GM18858 (cell line): ENCODE results near the gene NUDT12.

Experiments used
- ATAC-seq: cut with Tn5 transposase; IDR thresholded peaks from one replicate; pipeline ENCODE4 v1.9.1; 2021; ENCODE audit not compliant: unreplicated experiment

NUDT12 gene

GRCh38 chr5:103562453-103563157 lies at the start of gene NUDT12:
TSS of gene NUDT12 (minus strand) at chr5:103562789. CDS start at chr5:103560248, 2,541 bp downstream.
- peak; percentile 91 for ATAC-seq

DNA sequence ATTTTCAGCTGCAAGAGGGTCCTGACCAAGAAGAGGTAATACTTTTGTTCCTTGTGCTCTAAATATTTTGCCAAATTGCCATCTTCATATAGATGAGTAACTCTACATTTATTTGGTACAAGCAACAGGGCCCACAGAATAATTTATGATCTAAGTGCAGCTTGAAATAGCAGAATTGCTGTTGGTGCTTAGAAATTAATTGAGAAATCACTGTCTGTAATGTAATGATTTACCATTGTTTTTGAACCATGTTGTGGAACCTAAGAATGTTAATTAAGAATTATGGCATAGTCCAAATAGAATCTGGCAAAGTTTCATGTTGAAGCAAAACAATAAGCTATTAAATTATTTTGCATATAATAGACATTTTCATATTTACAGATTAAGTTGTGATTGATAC lies 44.8 kb upstream of the NUDT12 start:
- ATAC-seq: no peak

- no peak for ATAC-seq
Measured at GRCh38 chr5:103605277-103605676, 42.7 kb upstream of the NUDT12 start.

- no peak for ATAC-seq
Measured at GRCh38 chr5:103602438-103602837, 39.8 kb upstream of the NUDT12 start.

GRCh38 chr5:103601314-103601713 lies 38.7 kb upstream of the NUDT12 start:
- ATAC-seq: no peak

GRCh38 chr5:103600086-103600485 lies 37.5 kb upstream of the NUDT12 start:
- no peak for ATAC-seq

DNA sequence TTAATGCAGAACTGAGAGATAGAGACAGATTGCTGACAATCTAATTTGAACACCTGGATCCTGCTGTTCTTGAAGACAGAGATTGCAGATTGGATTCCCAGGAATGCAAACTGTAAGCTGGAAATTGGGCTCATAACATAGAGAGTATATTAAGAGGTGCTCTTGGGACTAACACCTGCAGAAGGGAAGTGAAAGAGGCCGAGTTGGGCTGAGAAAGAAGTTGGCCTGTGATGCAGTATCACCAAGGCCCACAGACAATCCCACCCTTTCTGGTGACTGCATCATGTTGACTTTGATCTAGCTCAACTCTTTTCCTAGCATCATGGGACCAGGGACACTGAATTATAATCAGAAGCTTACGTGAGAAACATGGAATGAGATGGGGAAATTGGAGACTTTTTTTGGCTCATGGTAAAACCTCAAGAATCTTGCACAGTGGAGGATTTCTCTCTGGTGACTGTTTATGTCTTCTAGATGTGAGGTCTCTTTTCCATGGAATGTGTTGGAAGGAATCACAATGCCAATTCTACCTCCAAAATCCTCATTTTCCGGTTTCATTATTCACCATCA lies 36.5 kb upstream of the NUDT12 start:
- ATAC-seq: no peak

GRCh38 chr5:103590221-103590620 lies 27.6 kb upstream of the NUDT12 start:
- ATAC-seq: no peak

DNA sequence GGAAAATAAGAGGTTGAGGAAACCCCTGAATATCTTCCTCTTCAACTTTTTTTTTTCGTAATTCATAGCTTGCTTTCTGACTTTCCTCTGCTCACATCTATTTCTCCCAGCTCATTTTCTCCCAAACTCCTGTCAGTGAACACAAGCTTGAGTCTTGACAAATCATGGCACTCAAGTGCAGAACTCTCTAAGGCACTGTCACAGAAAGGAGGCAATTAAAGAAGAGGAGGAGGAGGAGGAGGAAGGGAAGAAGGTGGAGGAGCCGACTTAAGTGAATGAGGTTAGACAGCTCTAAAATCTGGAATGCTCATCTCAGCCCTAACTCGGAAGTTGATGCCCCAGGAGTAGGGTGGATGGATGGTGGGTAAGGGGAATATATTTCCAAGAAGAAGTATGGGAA lies 27.2 kb upstream of the NUDT12 start:
- no peak for ATAC-seq

GRCh38 chr5:103589357-103589756 lies 26.8 kb upstream of the NUDT12 start:
- ATAC-seq: no peak

GRCh38 chr5:103587185-103587748 lies 24.7 kb upstream of the NUDT12 start:
- no peak for ATAC-seq

DNA sequence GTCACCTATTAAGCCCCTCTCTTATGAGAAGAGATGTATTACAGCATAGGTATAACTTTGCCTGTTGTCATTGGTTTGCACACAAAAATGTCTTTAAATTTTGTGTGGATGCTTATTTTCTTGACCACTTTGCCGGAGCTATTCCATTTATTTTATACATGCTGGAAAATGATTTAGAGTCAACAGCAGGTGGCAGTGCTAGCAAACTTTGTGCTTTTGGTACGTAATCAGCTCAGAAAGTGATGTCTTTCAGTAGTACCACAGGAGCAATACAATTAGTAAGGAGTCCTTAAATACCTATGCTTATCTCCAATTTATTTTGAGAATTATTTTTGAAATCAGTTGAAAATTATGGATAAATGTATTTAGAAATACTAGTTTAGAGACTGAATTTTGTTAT lies 19.8 kb upstream of the NUDT12 start:
- peak; percentile 59 for ATAC-seq

DNA sequence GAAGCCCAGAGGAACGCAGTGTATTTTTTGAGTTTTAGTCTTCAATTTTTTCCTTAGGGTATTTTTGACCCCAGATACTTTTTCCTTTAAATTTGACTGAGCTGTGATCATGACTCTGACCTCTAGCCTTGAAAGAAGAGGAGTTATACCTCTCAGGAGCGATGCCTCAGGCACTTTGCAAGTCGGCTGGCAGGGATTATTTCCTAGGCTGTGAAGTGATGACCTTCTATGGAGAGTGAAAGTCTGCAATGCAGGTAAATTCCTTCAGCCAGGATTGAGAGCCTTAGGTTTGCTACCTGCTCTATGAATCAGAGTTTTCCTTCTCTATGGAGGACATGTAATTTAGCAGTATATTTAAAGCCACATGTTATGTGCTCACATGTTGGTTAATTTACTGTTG lies 10.8 kb upstream of the NUDT12 start:
- no peak for ATAC-seq

DNA sequence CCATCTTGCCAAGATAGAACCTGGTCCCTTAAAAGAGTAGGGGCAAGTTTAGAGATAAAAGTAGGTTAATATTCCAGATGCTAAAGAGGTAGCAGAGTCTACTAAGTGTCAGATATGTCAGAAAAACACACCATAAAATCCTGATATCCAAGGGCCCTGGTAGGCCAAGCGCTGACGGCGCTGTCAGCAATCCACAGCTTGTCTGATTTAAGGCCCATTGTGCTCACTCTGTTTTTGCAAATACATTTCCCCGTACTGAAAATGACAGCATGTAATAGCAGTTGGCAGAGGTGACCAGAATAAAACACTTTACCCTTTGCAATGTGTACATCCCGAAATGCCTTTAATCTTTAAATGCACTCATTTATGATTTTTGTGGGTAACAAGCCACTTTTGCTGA lies 9.9 kb upstream of the NUDT12 start:
- no peak for ATAC-seq

DNA sequence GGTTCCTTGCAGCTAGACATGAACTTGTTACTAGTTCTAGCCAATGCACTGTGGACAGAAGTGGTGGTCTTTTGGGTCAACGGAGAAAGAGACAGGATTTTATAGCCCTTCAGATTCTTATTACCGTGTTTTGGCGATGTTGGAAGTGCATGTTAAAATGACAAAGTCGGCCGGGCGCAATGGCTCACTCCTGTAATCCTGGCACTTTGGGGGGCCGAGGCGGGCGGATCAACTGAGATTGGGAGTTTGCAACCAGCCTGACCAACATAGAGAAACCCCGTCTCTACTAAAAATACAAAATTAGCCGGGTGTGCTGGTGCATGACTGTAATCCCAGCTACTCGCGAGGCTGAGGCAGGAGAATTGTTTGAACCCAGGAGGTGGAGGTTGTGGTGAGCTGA lies 9.1 kb upstream of the NUDT12 start:
- ATAC-seq: no peak

- no peak for ATAC-seq
Measured at GRCh38 chr5:103569313-103570060, 6.9 kb upstream of the NUDT12 start.

DNA sequence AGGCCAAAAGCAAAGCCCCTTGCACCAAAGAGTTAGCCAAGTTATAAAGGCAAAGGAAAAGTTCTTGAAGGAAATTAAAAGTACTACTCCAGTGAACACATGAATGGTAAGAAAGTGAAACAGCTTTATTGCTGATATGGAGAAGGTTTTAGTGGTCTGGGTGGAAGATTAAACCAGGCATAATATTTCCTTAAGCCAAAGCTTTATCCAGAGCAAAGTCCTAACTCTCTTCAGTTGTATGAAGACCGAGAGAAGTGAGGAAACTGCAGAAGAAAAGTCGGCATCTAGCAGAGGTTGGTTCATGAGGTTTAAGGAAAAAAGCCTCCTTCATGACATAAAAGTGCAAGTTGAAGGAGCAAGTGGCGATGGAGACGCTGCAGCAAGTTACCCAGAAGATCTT lies 3.1 kb upstream of the NUDT12 start:
- ATAC-seq: no peak

- ATAC-seq: peak; percentile 26
Measured at GRCh38 chr5:103561685-103562452, 720 bp downstream of the NUDT12 start.

- no peak for ATAC-seq
Measured at GRCh38 chr5:103560826-103561225, 1.8 kb downstream of the NUDT12 start.

GRCh38 chr5:103546858-103547257 lies 15.7 kb downstream of the NUDT12 start:
- ATAC-seq: peak; percentile 43

GRCh38 chr5:103542441-103542840 lies 20.1 kb downstream of the NUDT12 start:
- ATAC-seq: no peak
